Uterus (tissue), 2 donors: Measurements from ENCODE around the gene MAGI2.

Experiments
- CTCF ChIP-seq, 4 experiments: fragments of 200-600 bp in 2 of 4; fragments of 450-650 bp in 2 of 4; sonication (generic) in 2 of 4; IDR thresholded peaks; one replicate each; pipeline ENCODE4 v1.5.1; 2016 to 2019; ENCODE audit warnings: antibody characterized with exemption in 4 of 4, mild to moderate bottlenecking in 2 of 4, moderate library complexity in 1 of 4
- POLR2A ChIP-seq, 2 donors: fragments of 450-650 bp; IDR thresholded peaks; one replicate each; pipeline ENCODE4 v1.6.1; 2016; ENCODE audit warnings: antibody characterized with exemption in 2 of 2, mild to moderate bottlenecking in 1 of 2, moderate library complexity in 1 of 2

GRCh38 chr7:78939669-78940068 is 513.8 kb downstream of the MAGI2 start:
- no peak for TF ChIP-seq CTCF (IDR thresholded peaks at IDR 0.05)
- no peak for TF ChIP-seq POLR2A (IDR thresholded peaks at IDR 0.05)
